AG09319 (cell line): ENCODE results near the gene RSPH10B.
A peak's percentile ranks its signal among the peaks of the same experiment; 100 is the strongest.
"Not testable (repeated sequence)": the region's sequence is repeated elsewhere in the genome, so short reads cannot be mapped to it uniquely, and the experiment has no call there.

Experiments used
- DNase-seq: peaks from one replicate; pipeline ENCODE4 v3.0.0-alpha.2; 2010; ENCODE audit warnings: low read depth; ENCODE audit errors: extremely low read depth
- TF ChIP-seq, protein P1 (sequence below): IDR thresholded peaks from 2 replicates; pipeline ENCODE4 v1.5.1; 2011; ENCODE audit warnings: low read depth, mild to moderate bottlenecking, inconsistent platforms, low read length, moderate library complexity

Gene RSPH10B

DNA sequence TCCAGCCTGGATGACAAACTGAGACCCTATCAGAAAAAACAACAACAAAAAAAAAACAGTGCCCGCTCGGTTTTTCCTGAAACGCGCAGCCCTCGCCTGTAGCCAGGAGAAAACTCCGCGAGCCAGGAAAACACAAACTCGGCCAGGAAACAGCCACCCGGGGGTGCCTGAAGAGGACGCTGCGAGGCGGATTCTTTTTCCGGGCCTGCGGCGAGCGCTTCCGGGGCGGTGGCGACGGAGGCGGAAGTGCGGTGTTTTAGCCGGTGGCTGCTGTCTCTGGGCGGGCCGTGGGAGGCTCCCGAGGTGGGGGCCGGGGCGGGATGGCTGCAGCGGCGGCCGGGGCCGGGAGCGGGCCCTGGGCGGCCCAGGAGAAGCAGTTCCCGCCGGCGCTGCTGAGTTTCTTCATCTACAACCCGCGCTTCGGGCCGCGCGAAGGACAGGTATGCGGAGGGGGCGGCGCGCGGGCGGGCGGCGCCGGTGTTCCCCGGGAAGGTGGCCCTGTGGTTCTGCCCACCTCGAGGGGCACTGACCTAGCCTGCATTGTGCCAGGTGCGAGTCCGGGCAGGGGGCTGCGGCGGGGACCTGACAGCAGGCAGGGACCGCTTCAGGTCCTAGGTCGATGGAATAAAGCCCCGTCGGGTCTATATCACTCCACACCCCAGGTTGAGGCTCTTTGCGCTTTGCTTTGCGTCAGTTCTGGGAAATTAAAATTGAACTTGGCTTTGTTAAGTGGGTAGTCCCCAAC lies 71.8 kb downstream of the RSPH10B start, which contains the start of gene CCZ1:
Gene CCZ1, plus strand, starts transcription at position 254 of the 745 bp plus-strand sequence. Its CDS starts 67 bp downstream, at position 321.
- TF ChIP-seq, protein P1, sequence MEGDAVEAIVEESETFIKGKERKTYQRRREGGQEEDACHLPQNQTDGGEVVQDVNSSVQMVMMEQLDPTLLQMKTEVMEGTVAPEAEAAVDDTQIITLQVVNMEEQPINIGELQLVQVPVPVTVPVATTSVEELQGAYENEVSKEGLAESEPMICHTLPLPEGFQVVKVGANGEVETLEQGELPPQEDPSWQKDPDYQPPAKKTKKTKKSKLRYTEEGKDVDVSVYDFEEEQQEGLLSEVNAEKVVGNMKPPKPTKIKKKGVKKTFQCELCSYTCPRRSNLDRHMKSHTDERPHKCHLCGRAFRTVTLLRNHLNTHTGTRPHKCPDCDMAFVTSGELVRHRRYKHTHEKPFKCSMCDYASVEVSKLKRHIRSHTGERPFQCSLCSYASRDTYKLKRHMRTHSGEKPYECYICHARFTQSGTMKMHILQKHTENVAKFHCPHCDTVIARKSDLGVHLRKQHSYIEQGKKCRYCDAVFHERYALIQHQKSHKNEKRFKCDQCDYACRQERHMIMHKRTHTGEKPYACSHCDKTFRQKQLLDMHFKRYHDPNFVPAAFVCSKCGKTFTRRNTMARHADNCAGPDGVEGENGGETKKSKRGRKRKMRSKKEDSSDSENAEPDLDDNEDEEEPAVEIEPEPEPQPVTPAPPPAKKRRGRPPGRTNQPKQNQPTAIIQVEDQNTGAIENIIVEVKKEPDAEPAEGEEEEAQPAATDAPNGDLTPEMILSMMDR = peak; percentile 16
- peak; percentile 2 for DNase-seq

DNA sequence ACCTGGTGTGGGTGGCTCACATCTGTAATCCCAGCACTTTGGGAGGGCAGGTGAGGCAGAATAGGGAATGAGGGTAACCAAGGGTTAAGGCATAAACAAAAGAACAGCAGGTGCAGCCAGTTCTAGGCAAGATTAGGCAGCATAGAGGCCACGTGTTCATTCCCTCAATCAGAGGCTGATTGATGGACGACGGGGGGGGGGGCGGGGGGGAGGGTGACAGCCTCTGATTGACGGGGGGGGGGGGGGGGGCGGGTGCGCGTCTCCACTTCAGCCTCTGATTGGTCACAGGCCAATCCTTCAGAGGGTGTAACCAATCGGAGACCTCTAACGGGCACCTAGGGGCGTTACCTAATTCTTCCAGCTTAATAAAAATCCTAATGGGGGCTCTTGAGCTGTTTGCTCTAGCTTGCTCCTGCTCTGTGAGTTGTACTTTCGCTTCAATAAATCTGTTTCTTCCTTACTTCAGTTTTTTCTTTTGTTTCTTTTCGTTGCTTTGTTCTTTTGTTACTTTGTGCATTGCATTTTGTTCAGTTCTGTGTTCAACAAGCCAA lies 73.0 kb downstream of the RSPH10B start:
- not testable (repeated sequence) for DNase-seq

- DNase-seq = no peak
- TF ChIP-seq, protein P1 = no peak
Observed at GRCh38 chr7:5892498-5892897, 78.0 kb downstream of the RSPH10B start.

GRCh38 chr7:5890244-5890643 lies 80.2 kb downstream of the RSPH10B start:
- not testable (repeated sequence) for DNase-seq

- not testable (repeated sequence) for DNase-seq
Observed at GRCh38 chr7:5888021-5888420, 82.5 kb downstream of the RSPH10B start.

GRCh38 chr7:5884431-5884830 lies 86.1 kb downstream of the RSPH10B start:
- not testable (repeated sequence) for DNase-seq

- not testable (repeated sequence) for DNase-seq
Observed at GRCh38 chr7:5880106-5880505, 90.4 kb downstream of the RSPH10B start.

DNA sequence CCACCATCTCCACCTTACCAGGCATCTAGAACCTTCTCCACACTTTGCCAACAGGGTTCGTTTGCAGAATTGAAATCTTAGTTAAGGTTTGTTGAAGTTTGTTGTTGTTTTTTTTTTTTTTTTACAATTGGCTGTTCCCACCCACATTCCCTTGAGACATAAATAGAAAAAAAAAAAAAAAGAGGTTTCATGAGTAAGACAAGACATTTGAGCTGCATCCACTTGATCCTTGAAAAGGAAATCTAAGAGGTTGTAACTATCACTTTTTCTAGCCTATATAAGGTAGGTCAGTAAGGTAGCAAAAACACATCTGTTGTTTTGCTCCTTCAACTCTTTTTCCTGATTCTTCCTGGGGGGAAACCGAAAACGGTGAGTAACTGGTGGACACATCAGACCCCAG lies 90.9 kb downstream of the RSPH10B start:
- not testable (repeated sequence) for DNase-seq
